Measurements from ENCODE around the gene KIF9. TPM values are rescaled to one million over a fixed set of nuclear protein-coding genes. Genes with fewer than 3 reads are reported as not detected.

The KIF9 gene
- total and polyA plus RNA-seq, 2 of the 8 experiments (the other 6 are each of a cell fraction or from before 2014, with no cell fraction given), result 5.0 to 8.0 TPM

GRCh38 chr3:47310391-47310790, 27.8 kb upstream of the KIF9 start:
- Histone ChIP-seq H3K36me3 (ENCODE audit: control insufficient read depth in 2 of 4, insufficient read depth in 4 of 4, low read length in 3 of 4) (peaks cover 0 to 6% (median 0%) of the 10 kb centered on the region in 4 experiments; a peak in 3 of 8 replicates), H3K4me3 (ENCODE audit: extremely low read depth in 1 of 4, insufficient read depth in 2 of 4, low read depth in 3 of 4, low read length in 4 of 4) (no peak overlapping the region), H3K27ac (ENCODE audit: low read depth, low read length) (no peak overlapping the region), H3K4me1 (replicated peaks in 1 of 4; ENCODE audit: control insufficient read depth in 3 of 4, insufficient read depth in 4 of 4, low read length in 3 of 4) (no peaks in the 10 kb centered on the region), H2AK5ac (ENCODE audit: low read depth, low read length) (no peak overlapping the region), H4K5ac (ENCODE audit: insufficient read length, low read depth, low read length) (no peak overlapping the region), H3K4me2 (ENCODE audit: insufficient read depth in 1 of 2, low read depth in 2 of 2, low read length in 2 of 2) (no peak overlapping the region), H3K9me3 (ENCODE audit: insufficient read depth in 2 of 2, low read depth in 1 of 2, low read length in 1 of 2) (peaks cover 0 to 7% of the 10 kb centered on the region in 2 experiments; a peak in 2 of 4 replicates), H2BK120ac (replicated peaks; ENCODE audit: low read depth, low read length) (no peak overlapping the region), H3K56ac (replicated peaks; ENCODE audit: insufficient read length, low read depth, low read length) (no peak overlapping the region), H2AFZ (ENCODE audit: low read length) (no peak overlapping the region), H3K14ac (ENCODE audit: insufficient read length) (no peak overlapping the region), H2BK20ac (ENCODE audit: low read length) (no peak overlapping the region), H3K23ac (ENCODE audit: insufficient read length) (no peak overlapping the region), H2BK15ac (ENCODE audit: low read length) (no peak overlapping the region), H3K79me1 (ENCODE audit: low read depth, low read length) (no peaks in the 10 kb centered on the region; the same call in 1 of the 2 replicates), H3K9ac (replicated peaks in 1 of 4; ENCODE audit: extremely low read depth in 1 of 4, low read depth in 3 of 4, low read length in 3 of 4) (no peak overlapping the region), H3K23me2 (ENCODE audit: low read depth, low read length) (no peaks in the 10 kb centered on the region), H3K4ac (replicated peaks; ENCODE audit: insufficient read length, low read depth, low read length) (no peak overlapping the region), H2BK12ac (ENCODE audit: low read depth, low read length) (no peak overlapping the region), H3K18ac (ENCODE audit: extremely low read depth, low read length) (no peak overlapping the region), H4K20me1 (replicated peaks in 1 of 2; ENCODE audit: control insufficient read depth in 1 of 2, insufficient read depth in 2 of 2, low read length in 2 of 2) (peaks cover 0 to under 1% of the 10 kb centered on the region in 2 experiments), H4K8ac (ENCODE audit: extremely low read depth, insufficient read depth, low read length) (no peak overlapping the region), H3K27me3 (replicated peaks in 1 of 4; ENCODE audit: control insufficient read depth in 3 of 4, extremely low read depth in 1 of 4, insufficient read depth in 3 of 4, low read length in 3 of 4) (no peaks in the 10 kb centered on the region), H4K91ac (replicated peaks; ENCODE audit: insufficient read length, low read length) (no peak overlapping the region), H3K79me2 (ENCODE audit: control insufficient read depth in 1 of 2, insufficient read depth in 2 of 2, low read length in 2 of 2) (peaks cover 0 to 27% of the 10 kb centered on the region in 2 experiments; a peak in 2 of 4 replicates), H2BK5ac (ENCODE audit: low read depth, low read length) (no peak overlapping the region)
- 86% methylated on average over 4 of the region's 4 CpGs; no CpG with 5 or more reads in 1 of the 2 experiments for WGBS, 2 experiments (ENCODE audit: extremely low coverage in 1 of 2, insufficient coverage in 1 of 2, insufficient read length in 1 of 2, insufficient replicate concordance in 2 of 2, low coverage in 1 of 2, low lambda C conversion rate in 2 of 2, missing lambda C conversion rate in 1 of 2)
- DNase-seq (ENCODE audit: low read depth in 1 of 2, low spot score in 2 of 2), result no peak
- TF ChIP-seq RNF2 (IDR thresholded peaks at IDR 0.05; ENCODE audit: borderline replicate concordance, low read depth, low read length, missing control alignments, poor library complexity, severe bottlenecking) (no peak), KDM4A (IDR thresholded peaks at IDR 0.05; ENCODE audit: low read depth, low read length, severe bottlenecking) (no peak), SIRT6 (IDR thresholded peaks at IDR 0.05; ENCODE audit: low read length) (no peak), CBX5 (IDR thresholded peaks at IDR 0.05; ENCODE audit: low read depth, low read length) (no peak), TBP (IDR thresholded peaks at IDR 0.05; ENCODE audit: low read depth, low read length) (no peak), ASH2L (IDR thresholded peaks at IDR 0.05; ENCODE audit: low read length) (no peak), TAF1 (IDR thresholded peaks at IDR 0.05; ENCODE audit: low read depth, low read length) (no peak), SIN3A (conservative IDR thresholded peaks at IDR 0.05 in 1 of 2, IDR thresholded peaks at IDR 0.05 in 1 of 2; ENCODE audit: low read depth in 1 of 2, low read length in 2 of 2) (no peak), TCF12 (IDR thresholded peaks at IDR 0.05; ENCODE audit: low read depth, low read length) (no peak), E2F6 (IDR thresholded peaks at IDR 0.05) (no peak), PHF8 (conservative IDR thresholded peaks at IDR 0.05; ENCODE audit: low read depth, low read length) (no peak), POLR2A (IDR thresholded peaks at IDR 0.05; ENCODE audit: control extremely low read depth in 1 of 2, low read depth in 2 of 2, low read length in 2 of 2) (no peak)
- POLR2A ChIA-PET (ENCODE audit: partially characterized antibody), result no interaction called here
- FAIRE-seq, result no peak
- CTCF ChIA-PET (ENCODE audit: partially characterized antibody), result interaction anchor here (0.6 to 1.4 kb wide), 2 partner anchors 13 to 76 kb away, joined by 4 to 5 read pairs; no protein-coding TSS in a partner anchor
